Astrocyte of the spinal cord (primary cell): ENCODE data around the gene GCFC2.

ENCODE experiments used
- DNase-seq: peaks from one replicate; pipeline ENCODE4 v3.0.0; 2011; ENCODE audit warnings: low read depth, low spot score
- H3K4me3 ChIP-seq: 2 replicates; pipeline ENCODE4 v1.5.1; 2011; ENCODE audit warnings: low read depth, mild to moderate bottlenecking, low read length, moderate library complexity
- in situ Hi-C: cut with HindIII; loops from 2 replicates; pipeline ENCODE4 v1.10.0; 2017; ENCODE audit warnings: low sequenced_read_pairs
- TF ChIP-seq, protein P1 (sequence below): IDR thresholded peaks from 2 replicates; pipeline ENCODE4 v1.5.1; 2012; ENCODE audit warnings: low read depth, mild to moderate bottlenecking, low read length, inconsistent platforms

The GCFC2 gene

DNA sequence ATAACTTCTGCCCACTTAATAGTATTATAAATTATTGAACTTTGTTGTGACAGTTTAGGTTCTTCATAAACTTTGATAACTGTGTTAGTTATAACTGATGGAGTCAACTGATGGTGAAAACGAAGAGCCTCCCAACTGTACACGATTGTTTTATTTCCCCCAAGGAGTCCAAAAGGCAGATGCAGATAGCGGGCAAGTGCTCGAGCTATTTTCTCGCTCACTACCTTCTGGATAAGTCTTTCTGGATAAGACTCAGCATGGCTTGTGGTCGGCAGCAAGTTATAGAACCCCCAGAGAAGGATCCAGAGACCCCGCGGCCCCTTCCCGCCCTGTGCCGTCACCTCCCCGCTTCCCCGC, 517 bp downstream of the GCFC2 start:
- TF ChIP-seq, protein P1, sequence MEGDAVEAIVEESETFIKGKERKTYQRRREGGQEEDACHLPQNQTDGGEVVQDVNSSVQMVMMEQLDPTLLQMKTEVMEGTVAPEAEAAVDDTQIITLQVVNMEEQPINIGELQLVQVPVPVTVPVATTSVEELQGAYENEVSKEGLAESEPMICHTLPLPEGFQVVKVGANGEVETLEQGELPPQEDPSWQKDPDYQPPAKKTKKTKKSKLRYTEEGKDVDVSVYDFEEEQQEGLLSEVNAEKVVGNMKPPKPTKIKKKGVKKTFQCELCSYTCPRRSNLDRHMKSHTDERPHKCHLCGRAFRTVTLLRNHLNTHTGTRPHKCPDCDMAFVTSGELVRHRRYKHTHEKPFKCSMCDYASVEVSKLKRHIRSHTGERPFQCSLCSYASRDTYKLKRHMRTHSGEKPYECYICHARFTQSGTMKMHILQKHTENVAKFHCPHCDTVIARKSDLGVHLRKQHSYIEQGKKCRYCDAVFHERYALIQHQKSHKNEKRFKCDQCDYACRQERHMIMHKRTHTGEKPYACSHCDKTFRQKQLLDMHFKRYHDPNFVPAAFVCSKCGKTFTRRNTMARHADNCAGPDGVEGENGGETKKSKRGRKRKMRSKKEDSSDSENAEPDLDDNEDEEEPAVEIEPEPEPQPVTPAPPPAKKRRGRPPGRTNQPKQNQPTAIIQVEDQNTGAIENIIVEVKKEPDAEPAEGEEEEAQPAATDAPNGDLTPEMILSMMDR: no peak
- no peak for DNase-seq
- in situ Hi-C loops: no loop called here
- peak overlapping the region; percentile 63 for H3K4me3 ChIP-seq

DNA sequence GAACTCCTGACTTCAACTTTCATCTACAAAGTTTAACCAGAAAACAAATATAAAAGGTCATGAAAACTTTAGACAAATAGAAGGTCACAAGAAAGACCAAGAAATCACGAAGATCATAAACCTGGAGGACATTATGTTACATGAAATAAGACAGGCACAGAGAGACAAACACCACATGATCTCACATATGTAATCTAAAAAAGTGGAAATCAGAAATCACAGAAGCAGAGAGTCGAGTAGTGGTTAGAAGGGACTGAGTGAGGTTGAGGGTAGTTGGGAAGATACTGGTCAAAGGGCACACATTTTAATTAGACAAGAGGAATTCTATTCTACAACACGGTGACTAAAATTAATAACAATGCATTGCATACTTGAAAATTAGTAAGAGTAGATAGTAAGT, 1.4 kb downstream of the GCFC2 start:
- TF ChIP-seq, protein P1: no peak
- in situ Hi-C loops: no loop called here
- no peak overlapping the region for H3K4me3 ChIP-seq
- no peak for DNase-seq

- DNase-seq: peak; percentile 12
- no peak overlapping the region for H3K4me3 ChIP-seq
- in situ Hi-C loops: no loop called here
- TF ChIP-seq, protein P1: no peak
Observed at GRCh38 chr2:75707901-75708300, 2.8 kb downstream of the GCFC2 start.

GRCh38 chr2:75705921-75706320, 4.8 kb downstream of the GCFC2 start:
- TF ChIP-seq, protein P1: no peak
- in situ Hi-C loops: no loop called here
- no peak overlapping the region for H3K4me3 ChIP-seq
- peak; percentile 22 for DNase-seq

GRCh38 chr2:75703589-75704287, 7.0 kb downstream of the GCFC2 start:
- in situ Hi-C loops: no loop called here
- TF ChIP-seq, protein P1: no peak
- H3K4me3 ChIP-seq: no peak overlapping the region
- no peak for DNase-seq

DNA sequence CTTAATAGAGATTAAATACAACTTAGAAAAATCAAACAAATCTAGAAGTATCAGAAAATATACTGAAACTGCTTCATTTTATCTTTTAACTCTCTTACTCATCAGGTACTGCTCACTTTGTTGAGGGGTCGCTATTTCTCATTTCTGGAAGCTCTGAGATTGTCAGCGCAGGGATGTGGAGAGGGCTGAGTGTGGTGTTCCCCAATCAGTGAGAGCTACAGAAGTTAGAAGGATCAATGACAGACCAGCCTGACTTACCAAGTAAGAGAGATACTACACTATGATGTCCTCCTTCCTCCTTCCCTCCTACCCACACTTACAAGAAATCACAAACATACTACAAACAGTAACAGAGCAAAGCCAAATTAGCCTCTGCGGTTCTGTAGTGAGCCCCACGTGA, 8.1 kb downstream of the GCFC2 start:
- in situ Hi-C loops: no loop called here
- DNase-seq: no peak
- no peak overlapping the region for H3K4me3 ChIP-seq
- TF ChIP-seq, protein P1: no peak
